Suppressor macrophage (primary cell): ENCODE results near the gene ACY1.

Experiments
- DNase-seq, 4 experiments: peaks; one replicate each; pipeline ENCODE4 v3.0.0-alpha.2; 2020 to 2022

The ACY1 gene

DNA sequence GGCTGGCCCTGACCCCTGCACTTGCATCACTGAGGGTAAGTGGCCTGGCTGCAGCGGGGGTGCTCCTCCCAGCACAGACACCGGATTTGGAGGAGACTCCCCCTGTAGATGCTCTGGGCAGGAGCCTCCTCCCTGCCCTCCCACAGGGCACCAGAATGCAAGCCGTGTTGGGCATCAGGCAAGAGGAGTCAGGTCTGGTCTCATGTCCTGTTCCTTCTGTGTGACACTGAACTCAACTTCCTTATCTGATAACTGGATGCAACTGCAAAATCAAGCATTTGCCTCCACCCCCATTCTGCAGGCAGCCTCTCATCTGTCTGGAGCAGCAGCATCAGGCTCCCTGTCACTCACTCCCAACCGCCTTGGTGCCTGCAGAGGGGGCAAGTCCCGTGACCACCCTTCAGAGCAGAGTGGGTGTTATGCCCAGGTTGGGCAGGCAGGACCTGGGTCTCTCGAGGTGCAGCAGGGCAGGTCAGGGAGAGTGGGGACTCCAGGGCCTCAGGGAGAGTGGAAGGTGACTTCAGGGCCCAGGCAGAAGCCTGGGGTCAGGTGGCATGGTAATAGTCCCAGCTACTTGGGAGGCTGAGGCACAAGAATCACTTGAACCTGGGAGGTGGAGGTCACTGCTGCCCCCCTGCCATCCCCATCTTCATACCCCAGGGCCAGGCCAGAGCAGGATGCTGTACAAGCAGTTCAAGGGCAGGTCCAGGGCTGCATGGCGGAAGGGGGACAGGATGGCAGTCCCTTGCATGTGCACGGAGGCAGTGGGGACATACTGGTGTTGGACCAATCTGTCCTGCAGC is 22.9 kb downstream of the ACY1 start:
- peak; percentile 61 to 76 (median 74) for DNase-seq

DNA sequence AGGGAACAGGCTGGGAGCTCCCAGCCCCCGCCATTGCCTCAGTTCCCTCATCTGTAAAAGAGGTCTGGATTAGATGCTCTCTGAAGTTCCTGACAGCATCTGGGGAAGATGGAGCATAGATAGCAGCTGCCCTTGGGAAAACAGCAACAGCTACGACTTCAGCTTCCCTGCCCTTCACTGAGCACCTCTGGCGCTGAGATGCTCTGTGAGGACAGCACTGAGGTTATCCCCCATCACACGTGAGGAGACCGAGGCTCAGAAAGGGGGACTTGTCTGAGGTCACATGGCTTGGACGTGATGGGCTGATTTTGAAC is 23.4 kb downstream of the ACY1 start:
- no peak for DNase-seq

DNA sequence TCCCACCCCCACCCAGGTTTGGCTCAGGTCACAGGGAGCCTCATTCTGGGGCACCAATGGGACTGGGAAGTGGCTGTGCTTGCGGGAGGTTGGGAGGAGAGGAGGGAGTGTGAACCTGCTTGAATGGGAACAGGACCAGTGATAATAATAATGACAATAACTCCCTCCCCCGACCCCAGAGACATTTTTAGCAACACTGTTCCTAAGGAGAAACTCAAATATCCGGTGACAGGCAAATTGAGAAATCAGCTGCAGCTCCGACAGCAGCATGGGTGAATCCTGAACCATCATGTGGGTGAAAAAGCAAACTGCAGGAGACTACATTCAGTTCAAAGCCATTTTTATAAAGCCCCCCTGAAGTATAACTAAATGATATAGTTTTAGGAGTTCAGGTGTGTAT is 24.0 kb downstream of the ACY1 start:
- DNase-seq: peak in 1 of 4 experiments; percentile 16

DNA sequence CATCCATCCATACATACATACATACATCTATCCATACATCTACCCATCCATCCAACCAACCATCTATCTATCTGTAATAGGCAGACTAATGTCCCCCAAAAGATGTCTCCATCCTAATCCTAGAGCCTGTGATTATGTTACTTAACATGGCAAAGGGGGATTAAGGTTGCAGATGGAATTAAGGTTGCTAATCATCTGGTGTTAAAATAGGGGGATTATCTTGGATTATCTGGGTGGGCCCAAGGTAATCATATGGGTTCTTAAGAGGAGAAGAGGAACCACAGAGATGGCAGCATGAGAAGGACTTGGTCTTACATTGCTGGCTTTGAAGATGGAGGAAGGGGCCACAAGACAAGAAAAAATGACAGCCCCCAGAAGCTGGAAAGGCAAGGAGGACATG is 27.1 kb downstream of the ACY1 start:
- DNase-seq: no peak

DNA sequence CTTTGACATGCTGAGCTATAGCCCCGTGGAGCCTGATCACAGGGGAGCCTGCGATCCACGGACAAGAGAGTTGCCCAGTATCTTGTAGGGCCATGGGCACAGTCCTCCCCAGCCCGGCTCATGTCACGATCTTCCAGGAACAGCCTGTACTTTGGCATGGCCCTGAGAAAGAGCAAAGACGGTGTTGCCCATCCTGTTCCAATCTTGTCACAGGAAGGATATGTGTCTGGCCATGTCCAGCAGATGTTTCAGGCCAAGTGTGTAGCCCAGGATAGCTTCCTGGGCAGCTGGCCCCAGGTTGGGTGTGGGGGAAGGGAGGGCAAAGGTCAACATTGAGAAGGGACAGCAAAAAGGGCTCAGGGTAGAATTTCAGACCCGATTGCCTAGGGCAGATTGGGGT is 29.4 kb downstream of the ACY1 start:
- DNase-seq: no peak

DNA sequence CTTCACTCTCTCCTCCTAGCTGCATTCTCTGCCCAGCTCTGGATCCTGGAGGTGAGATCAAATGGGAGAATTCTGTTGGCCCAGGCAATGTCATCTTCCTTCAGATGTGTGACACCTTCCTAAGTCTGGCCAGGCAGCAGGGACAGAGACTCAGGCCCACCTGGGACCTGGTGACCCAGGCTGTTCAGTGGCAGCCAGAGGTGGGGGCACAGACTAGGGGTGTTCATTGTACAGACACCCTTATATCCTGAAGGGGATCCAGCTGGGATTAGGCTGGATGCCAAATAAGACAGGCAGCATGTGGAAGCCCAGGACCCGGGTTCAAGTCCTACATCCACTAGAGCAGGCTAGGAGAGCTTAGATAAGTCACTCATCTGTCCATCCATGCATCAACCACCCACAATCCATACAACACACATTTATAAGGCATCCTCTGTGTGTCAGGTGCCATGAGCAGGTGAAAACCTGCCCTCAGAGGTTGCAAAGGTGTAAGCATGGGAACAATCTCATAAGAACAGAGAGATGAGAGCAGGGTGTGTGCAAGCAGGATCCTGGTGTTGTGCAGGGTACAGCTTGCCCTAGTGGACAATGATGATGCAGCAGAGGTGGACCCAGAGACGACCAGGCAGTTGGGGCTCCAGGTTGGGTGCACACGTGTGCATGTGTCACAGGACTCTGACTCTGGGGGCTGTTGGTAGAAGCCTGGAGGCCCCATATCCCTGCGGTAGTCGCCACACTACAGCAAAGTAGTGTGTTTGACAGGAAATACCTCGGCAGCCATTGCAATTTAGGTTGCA is 30.7 kb downstream of the ACY1 start:
- DNase-seq: no peak

DNA sequence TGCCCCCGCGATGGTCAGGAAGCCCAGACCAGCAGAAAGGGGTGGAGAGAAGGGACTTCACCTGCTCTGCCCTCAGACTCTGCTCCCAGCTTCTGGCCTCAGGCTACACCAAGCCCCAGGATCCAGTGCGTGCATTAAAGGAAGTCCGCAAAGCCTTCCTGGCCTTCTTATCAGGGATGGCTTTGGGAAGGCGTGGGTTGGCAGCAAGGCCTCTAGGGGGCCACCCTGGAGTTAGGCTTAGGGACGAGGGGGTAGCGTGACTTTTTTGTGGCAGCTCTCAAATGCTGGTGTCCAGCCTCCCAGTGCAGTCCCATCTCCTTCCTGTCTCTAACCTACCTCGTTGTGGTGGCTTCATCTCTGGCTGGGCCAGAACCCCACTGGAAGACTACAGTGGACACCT is 31.3 kb downstream of the ACY1 start:
- DNase-seq: peak in 3 of 4 experiments; percentile 26 to 44 (median 40)

DNA sequence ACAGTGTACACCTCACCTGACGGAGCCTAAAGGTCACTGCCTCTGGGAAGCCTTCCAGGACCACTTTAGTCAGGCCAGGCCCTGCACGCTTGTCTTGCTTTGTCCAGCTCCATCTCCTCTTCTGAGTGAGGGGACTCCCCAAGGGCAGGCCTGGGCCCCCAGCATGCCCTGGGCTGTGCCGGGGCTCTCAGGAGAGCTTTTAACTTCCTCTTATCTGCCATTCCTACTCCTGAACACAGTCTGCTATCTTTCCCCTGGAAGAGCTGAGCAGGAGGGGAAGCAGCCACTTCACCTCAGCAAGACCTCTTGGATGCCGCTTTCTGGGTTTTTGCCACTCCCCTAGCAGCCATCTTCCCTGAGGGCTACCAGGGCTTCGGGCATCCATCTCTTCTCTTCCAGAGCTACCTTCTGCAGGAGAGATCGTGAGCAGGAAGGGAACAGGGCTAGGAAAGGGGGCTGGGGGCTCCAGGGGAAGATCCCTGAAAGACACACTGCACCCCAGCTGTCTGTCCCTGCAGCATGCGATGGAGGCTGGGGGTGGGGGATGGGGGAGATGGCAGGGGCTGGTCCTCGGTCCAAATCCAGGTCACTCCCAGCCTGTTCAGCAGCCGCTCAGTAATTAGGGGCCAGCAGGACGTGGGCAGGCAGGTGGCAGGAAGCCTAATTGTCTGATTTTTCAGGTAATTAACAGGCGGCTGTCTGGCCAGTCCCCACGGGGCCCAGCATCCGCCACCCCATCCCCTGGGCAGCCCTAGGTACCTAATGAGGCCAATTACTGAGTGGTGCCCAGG is 32.3 kb downstream of the ACY1 start:
- no peak for DNase-seq

DNA sequence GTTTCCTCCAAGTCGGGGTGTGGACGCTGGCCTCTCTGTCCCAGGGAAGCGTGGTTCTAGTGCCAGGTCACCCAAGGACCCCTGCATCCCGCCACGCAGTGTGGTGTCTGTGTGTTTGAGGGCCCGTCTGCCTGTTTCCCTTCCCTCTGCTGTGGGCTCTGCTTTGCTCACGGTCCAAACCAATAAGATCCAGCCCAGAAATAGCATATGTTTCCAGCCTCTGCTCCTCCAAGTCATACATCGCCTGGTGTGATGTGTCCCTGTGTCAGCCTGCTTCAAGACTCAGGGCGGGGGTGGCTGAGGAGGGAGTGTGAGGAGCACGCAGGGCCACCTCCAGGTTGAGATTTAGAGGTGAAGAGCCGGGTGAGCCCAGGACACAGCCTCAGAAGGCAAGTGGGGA is 34.3 kb downstream of the ACY1 start:
- DNase-seq: no peak

DNA sequence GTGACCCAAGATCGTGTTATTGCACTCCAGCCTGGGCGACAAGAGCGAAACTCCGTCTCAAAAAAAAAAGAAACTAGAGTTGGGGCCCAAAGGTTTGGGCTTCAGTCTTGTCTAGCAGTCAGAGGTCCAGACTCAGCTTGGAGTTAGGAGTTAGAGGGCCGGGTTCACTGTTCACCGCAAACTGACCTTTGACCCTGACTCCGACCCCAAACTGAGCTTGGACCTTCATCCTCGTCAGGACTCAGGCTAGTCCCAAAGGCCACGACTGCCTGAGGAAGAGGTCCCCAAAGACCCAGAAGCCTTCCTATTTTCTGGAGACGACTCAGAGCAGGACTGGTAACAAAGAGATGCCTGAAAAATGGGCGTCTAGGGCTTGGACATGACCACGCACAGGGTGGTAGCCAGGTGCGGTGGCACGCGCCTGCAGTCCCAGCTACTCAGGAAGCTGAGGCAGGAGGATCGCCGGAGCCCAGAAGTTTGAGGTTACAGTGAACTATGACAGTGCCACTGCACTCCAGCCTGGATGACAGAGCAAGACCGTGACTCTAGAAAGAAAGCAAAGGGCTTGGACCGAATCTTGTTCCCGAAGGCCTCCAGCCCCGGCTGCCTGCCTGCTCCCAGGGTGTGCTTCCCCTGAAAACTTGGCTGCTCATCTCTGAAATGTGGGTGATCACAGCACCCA is 35.1 kb downstream of the ACY1 start:
- DNase-seq: no peak

DNA sequence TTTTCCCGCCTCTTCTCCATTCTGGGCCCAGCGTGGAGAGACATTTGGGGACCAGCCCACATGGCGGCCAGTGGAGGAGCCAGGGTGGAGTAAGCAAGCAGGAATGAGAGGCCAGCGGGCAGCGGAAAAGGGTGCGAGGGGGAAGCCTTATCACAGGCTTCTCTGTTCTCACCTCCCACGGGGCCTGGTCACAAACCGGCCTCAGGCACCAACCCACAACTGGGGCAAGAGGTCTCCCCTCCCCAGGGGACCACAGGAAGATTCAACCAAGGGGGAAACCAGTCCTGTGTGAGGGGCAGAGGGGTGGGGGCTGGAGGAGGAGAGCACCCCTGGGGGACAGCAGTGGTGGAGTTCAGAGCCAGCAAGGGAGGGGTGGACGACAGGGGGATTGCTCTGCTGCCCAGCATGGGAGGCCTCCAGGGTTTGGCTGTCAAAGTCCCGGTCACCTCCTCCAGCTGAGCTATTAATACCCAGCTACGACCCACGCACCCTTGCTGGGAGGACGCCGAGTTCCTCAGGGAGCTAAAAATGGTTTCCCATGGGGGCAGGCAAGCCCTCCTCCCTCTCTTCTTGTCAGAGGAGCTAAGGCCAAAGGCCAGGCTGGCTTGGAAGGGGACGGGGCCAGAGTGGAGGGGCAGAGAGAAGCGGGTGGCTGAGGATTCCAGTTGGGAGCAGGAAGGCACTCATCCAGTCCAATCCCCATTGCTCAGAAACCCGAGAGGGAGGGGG is 36.2 kb downstream of the ACY1 start:
- DNase-seq: peak in 2 of 4 experiments; percentile 19 to 37

DNA sequence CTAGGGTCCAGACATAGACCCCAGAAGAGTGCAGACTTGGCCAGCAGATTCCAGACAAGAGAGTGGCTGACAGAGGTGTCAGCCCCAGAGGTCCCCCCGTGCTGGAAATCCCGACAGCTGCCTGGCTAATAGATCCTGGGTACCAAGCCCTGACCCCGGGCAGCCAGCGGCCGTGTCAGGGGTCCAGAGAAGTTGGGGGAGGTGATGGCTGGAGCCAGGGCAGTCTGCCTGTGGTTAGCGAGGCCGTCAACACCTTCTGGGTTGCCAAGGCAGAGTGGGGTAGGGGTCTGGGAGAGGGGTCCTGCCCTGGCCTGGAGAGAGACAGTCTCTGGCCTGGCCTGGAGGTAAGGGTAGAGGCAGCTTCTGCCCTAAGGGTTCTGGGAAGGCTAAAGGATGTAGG is 37.5 kb downstream of the ACY1 start:
- DNase-seq: no peak

DNA sequence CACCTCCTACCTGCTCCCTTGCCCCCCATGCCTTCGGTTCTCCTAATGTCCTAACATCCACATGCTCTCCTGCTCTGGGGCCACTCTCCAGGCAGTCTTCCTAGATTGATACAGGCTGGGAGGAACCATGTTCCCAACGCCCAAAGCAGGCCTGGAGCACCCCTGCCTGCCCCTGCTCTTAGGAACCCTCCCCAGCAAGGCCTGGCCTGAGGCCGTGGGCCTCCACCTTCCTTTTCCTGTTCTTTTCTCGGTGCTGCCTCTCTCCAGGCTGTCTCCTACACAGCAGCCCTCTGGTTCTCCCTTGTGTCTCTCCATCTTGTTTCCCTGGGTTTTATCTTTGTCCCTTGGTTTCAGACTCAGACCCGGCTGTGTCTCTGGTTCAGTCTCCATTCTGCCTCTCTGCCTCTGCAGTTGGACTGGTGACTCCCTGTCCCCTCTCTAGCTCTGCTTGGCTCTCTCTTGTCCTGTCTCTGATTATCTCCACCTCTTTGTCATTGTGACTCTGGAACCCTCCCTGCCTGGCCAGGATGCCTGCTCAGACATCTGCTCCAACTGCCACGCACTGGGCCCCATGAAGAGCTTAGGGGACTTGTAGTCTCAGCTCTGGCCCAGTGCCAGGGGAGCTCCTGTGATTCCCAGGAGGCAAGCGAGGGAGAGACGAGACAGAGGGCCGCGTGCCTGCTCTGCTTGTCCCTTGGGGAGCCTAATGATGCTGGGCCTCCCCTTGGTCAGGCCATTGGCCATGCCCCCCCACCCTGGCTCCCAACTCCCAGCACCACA is 38.3 kb downstream of the ACY1 start:
- no peak for DNase-seq

DNA sequence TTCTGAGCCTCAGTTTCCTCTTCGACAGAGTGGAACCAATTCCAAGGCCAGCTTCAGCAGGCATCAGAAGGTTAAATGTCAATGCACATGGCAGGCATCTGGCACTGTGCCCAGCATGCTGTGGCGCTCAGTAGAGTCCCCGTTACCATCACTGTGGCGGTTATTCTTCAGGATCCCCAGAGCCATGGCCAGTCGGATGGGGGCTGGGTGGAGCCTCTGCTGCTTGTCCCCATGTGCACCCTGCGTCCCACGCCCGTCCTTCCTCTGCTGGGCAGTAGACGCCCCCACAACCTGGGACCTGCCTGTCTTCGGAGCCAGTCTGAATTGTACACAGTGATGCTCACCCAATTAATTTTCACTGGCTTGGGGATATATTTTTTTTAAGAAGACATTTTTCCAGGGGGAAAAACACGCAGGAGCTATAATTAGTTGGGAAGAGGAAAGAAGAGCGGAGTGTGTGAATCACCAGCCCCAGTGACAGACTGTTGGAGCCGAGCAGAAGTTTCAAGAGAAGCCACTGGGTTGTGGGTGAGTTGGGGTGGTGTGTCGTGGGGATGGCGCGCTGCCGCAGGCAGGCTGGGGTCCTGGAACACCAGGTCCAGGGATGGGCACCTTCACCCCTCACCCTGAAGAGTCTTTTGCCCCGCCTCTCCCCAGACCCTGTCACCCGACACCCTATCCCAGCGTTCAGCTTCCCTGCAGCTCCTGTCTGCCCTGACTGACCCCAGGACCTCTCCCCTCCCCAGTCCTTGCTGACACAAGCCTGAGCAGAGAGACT is 39.2 kb downstream of the ACY1 start:
- no peak for DNase-seq

DNA sequence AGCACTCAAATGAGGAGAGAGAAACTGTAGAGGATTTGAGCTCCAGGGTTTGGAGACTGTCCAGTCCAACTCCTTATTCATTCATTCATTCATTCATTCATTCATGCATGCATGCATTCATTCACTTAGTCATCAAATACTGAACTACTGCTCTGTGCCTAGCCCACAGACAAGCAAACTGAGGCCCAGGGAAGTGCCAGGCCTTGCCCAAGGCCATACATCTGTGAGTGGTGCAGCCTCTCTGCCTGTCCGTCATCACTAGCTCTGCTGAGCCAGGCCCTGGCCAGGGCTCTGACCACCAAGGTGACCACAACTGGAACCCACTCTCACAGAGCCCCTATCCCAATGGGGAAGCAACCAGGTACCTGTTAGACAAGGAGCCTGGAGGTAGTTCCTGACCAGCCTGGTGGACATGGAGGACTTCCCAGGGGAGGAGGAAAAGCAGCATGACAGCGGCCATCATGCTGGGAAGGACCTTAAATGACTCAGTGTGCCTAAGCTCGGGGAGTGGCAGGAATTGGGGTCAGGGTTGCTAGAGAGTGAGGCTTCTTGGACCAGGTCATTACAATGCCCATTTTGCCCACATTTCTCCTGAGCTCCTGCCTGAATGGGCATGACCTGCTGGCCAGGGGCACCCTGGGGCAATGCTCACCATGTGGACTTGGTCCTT is 39.9 kb downstream of the ACY1 start:
- DNase-seq: no peak

DNA sequence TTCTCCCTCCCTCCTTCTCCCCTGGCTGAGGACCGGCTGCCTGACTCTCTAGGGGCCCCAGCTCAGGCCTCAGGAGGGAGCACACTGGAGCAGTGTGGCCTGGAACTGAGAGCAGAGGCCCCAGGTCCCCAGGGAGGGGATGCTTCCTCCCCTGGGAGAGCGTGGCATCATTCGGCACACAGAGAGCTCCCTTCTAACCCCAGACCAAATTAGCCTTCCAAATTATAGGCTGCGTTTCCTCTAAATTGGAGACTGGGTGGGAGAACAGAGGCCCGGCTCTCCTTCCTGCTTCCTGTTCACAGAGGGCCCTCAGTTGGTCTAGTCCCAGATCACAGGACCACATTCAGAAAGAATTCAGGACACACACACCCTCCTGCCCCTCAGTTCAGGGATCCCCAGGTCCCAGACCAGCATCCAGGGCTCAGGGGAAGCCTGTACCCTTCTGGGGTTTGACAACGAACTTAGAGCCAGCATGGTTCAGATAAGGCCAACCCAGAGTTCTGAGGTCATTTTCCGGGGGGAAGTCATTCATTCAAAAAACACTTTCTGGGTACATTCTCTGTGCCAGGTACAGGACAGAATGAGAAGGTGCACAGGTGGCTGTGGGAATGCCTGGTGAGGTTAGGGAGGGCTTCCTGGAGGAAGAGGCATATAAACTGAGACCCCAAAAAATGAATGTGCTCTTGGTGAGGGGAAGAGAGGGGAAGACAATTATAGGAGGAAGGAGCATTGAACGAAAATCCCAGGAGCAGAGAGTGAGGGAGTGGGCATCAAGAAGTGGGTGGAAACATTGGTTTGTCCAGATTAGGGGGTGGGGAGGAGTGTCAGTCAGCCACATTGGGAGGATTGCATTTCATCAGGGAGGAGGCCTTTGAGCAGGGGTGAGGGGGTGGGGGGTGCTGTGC is 40.8 kb downstream of the ACY1 start:
- no peak for DNase-seq

DNA sequence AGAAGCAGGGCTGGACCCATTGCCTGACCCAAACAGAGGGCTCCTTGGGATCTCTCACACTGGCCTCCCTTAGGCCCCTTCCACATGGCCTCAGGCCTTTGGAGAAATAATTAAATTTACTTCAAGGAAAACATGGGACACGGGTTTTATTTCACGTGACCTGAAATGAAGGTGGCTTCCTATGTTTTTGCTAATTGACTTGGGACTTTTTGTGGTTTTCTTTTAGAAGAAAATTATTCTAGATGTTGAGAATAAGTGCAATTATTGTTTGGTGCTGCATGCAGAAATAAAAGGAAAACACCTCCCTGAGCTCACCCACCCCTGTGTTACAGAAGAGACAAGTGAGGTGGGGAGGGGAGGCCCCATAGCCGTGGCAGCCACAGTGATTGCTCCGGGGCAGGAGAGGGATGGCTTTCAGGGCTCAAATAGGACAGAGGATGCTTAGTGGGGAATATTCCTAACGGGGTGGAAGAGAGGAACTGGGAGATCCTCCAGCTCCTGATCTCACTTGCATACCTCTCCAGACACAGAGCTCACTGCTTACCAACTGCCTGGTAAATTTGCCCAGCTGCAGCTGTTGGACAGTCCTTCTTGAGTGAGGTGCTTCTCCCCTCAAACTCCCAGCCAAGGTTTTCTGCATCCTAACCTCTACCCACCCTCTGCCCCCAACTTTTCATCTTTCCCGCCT is 41.6 kb downstream of the ACY1 start:
- no peak for DNase-seq

DNA sequence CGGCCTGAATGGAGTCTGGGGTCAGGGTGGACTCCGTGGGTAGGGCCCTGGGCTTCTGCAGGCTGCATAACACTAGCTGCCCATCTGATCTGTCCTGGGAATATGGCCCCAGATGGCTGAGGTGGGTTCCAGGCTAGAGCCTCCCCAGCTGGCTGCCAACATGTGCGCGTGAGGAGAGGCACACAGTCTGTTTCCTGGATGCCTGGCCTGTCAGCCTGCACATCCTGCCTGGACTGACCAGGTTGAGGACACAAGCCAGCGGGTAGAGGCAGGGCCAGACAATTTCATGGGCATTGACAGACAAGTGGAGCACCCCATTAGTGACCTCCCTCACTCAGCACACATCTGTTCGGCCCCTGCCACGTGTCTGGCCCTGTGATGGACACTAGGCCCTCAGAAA is 42.1 kb downstream of the ACY1 start:
- no peak for DNase-seq
